HFF-Myc (cell line): ENCODE data around the gene BIRC5.

Experiments used
- DNase-seq: peaks from one replicate; pipeline ENCODE4 v3.0.0-alpha.2; 2011; ENCODE audit warnings: low read depth; ENCODE audit errors: extremely low read depth
- H3K4me3 ChIP-seq: replicated peaks from 2 replicates; pipeline ENCODE4 v1.5.1; 2011; ENCODE audit warnings: low read depth, mild to moderate bottlenecking, control low read depth, low read length
- TF ChIP-seq, protein P1 (sequence below): IDR thresholded peaks from 2 replicates; pipeline ENCODE4 v1.5.1; 2012; ENCODE audit warnings: mild to moderate bottlenecking, low read depth, low read length, control low read depth; ENCODE audit errors: missing control alignments

The BIRC5 gene

DNA sequence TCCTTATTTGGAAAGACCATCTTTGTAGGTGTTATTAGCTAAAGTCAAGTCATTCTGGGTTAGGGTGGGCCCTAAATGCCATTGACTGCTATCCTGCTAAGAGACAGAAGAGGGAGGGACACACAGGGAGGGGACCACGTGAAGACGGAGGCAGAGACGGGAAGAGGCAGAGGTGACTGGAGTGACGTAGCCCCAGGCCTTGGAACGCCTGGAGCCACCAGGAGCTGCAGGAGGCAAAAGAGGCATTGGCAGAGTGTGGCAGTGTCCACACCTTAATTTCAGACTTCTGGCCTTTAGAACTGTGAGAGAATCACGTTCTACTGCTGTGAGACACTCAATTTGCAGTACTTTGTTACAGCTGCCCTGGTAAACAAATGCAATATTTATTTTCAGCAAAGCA, 13.6 kb upstream of the BIRC5 start:
- DNase-seq: no peak
- no peak overlapping the region for H3K4me3 ChIP-seq
- TF ChIP-seq, protein P1, sequence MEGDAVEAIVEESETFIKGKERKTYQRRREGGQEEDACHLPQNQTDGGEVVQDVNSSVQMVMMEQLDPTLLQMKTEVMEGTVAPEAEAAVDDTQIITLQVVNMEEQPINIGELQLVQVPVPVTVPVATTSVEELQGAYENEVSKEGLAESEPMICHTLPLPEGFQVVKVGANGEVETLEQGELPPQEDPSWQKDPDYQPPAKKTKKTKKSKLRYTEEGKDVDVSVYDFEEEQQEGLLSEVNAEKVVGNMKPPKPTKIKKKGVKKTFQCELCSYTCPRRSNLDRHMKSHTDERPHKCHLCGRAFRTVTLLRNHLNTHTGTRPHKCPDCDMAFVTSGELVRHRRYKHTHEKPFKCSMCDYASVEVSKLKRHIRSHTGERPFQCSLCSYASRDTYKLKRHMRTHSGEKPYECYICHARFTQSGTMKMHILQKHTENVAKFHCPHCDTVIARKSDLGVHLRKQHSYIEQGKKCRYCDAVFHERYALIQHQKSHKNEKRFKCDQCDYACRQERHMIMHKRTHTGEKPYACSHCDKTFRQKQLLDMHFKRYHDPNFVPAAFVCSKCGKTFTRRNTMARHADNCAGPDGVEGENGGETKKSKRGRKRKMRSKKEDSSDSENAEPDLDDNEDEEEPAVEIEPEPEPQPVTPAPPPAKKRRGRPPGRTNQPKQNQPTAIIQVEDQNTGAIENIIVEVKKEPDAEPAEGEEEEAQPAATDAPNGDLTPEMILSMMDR: no peak

DNA sequence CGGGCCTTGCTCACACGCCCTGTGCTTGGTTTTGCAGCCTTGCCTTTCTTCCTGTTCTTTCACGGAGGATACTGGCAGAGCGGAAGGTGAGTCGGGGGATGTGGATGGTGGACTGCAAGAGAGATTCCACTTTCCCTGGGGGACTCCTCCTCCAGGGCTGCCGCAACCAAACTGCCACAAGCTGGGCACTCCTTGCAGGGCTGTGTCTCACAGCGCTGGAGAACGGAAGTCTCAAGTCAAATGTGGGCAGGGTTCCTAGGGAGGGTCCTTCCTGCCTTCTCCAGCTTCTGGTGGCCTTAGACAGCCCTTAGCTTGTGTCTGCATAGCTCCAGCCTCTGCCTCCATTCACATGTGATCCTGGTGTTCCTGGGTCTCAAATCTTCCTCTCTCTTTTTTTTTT, 11.4 kb upstream of the BIRC5 start:
- TF ChIP-seq, protein P1: no peak
- no peak overlapping the region for H3K4me3 ChIP-seq

DNA sequence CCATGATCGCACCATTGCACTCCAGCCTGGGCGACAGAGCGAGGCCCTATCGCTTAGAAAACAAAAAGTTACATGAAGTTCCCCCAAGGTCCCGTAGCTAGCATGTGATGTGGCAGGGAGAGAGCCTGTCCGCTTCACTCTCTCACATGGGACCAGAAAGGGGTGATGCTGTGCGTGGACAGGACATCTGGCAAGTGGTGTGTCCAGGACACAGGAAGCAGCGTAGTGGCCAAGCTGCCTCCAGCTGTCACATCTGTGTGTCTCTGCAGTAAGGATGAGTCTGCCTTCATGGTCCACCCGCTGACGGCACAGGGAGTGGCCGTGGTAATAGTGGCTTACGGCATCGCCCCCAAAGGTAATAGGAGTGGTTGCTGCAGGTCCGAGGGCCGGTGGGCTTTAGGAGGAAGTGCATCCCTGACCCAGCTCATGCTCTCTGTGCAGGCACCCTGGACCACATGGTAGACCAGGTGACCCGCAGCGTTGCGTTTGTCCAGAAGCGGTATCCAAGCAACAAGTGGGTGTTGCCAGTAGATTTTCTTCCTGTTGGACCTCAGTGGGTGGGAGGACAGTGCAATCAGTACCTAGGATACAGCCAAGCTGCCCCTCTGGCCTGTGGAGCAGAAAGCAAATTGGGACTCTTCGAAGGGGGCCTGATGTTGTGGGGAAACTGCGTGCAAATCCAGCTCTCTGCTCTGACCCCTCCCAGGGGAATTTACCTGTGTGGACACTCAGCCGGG, 9.5 kb upstream of the BIRC5 start:
- TF ChIP-seq, protein P1: no peak
- no peak for DNase-seq
- H3K4me3 ChIP-seq: no peak overlapping the region

More for the DNA sequence above, 11.4 kb upstream of the BIRC5 start:
- DNase-seq: no peak

DNA sequence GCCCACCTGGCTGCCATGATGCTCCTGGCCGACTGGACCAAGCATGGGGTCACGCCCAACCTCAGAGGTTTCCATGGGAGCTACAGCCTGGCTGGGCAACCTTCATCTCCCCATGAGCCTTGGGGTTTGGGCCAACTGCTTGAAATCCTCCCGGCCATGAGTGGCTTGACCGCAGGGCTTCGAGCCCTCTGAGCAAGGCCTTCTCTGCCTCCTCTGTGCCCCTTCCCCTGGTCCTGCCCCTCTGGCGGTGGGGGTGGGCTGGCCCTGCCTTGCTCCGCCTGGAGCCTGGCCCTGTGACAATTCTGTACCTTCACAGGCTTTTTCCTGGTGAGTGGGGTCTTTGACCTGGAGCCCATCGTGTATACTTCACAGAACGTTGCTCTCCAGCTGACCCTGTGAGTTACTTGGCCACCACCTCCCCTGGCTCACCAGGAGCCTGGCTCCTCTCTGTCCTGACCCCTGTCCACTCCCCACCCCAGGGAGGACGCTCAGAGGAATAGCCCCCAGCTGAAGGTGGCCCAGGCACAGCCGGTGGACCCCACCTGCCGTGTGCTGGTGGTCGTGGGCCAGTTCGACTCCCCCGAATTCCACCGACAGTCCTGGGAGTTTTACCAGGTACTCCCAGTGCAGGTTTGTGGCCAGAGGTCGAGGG, 8.8 kb upstream of the BIRC5 start:
- no peak for DNase-seq
- TF ChIP-seq, protein P1: no peak
- no peak overlapping the region for H3K4me3 ChIP-seq

DNA sequence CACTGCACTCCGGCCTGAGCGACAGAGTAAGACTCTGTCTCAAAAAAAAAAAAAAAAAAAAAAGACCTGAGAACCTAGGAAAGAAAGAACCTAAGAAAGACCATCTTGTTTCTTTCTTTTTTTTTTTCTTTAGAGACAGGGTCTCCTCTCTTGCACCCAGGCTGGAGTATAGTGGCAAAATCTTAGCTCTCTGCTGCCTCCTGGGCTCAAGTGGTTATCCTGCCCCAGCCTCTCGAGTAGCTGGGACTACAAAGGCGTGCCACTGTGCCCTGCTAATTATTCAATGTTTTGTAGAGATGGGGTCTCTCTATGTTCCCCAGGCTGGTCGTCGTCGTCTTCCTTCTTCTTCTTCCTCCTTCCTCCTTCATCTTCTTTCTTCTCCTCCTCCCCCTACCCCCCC, 7.8 kb upstream of the BIRC5 start:
- TF ChIP-seq, protein P1: no peak
- no peak overlapping the region for H3K4me3 ChIP-seq
- no peak for DNase-seq

DNA sequence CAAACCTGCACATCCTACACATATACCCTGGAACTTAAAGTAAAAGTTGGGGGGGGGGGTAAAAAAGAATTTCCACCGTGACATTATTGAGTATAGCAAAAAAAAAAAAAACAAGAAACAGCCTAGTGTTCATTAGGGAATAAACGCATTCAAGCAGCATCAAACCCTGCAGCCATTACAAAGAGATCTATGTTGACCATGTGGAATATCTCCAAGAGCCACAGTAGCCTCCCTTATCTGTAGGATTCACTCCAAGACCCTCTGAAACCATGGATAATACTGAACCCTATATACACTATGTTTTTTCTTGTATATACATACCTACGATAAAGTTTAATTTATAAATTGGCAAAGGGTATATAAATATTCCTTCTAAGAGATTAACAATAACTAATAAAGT, 5.6 kb upstream of the BIRC5 start:
- no peak for DNase-seq
- TF ChIP-seq, protein P1: no peak

More for the DNA sequence above, 5.6 kb upstream of the BIRC5 start:
- no peak overlapping the region for H3K4me3 ChIP-seq
